Amniotic epithelial cell (primary cell): Measurements from ENCODE around the gene UTS2R.
"Not testable (repeated sequence)": the region's sequence is repeated elsewhere in the genome, so short reads cannot be mapped to it uniquely, and the experiment has no call there.

Source experiments
- DNase-seq: peaks from one replicate; pipeline ENCODE4 v3.0.0-alpha.2; 2010; ENCODE audit warnings: low read depth

Gene UTS2R

DNA sequence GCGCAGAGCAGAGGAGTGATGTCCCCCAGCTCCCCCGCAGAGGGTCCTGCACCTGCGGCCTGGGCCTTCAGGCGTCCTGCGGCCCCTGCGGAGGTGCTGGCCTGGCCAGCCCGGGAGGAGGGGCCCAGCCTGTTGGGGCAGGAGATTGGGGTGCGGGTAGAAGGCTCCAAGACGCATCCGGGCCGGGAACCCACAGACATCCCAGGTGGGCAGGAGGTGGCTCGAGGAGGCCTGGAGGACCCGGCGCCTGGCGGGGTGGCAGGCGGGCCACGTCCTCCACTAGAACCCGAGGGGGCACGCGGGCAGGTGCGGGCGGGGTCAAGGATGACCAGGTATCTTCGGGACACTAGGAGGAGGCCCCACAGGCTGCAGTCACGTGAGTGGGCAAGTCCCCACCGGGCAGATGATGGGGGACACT lies 37.4 kb upstream of the UTS2R start:
- no peak for DNase-seq

DNA sequence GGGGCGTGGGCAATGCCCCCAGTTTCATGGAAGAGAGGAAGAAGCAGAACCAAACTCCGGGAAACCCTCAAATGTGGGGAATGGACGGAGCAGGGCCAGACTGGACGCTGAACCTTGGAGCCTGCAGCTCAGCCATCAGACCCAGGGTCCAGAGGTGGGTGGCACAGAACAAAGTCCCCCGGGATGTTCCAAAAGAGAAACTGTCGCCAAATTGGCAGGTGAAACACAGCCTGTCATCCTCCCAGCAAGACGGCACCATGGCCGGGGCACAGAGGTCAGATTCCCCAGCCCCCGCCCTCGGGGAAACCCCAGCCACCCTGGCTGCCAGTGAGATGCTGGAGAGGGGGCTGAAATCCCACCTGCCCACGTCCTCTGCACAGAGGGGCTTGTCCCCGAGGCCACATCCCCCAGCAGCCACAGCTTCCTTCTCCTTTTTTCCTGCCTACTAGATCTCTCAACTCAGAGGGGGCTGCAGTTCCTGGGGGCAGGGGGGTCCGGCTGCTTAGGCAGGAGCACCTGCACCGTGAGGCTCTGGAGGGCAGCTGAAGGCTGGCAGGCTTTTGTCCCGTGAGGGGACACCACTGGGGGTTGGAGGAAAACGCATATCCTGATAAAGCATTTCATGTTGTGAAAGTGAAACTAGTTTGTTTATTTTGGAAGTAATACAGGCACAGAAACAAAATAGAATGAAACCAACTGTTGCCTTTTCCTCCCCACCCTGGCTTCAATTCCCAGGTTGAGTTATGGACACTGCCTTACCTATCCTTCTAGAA lies 36.8 kb upstream of the UTS2R start:
- no peak for DNase-seq

DNA sequence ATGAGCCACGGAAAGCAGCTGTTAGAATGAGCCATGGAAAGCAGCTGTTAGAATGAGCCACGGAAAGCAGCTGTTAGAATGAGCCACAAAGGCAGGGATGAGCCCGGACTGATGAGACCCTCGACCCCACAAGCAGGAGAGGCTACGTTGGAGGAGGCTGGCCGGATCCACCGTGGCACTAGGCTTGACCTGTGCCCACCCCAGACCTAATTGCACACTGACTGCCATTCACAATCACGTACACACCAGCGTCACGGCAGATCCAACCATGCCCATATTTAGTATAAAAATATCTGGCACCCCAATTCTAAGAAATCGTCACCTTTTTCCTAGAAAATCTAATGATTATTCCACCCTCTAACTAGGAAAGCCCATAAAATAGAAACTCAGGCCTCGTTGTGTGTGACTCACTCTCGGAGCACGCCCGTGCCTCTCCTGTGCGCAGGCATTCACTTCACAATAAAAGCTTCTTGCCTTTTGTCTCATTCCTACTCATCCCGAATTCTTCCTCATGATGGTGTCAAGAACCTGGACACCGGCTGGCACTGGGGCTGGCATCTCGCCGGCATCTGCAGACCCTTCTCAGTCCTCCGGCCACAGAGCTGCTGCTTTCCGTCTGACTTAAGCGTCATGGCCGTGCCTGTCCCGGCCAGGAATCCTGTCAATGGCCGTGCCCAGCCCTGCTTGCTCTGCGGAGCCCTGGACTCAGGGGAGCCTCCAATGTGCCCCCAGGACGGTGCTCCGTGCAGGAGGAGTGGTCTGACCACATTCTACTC lies 32.5 kb upstream of the UTS2R start:
- DNase-seq, result peak; percentile 79

DNA sequence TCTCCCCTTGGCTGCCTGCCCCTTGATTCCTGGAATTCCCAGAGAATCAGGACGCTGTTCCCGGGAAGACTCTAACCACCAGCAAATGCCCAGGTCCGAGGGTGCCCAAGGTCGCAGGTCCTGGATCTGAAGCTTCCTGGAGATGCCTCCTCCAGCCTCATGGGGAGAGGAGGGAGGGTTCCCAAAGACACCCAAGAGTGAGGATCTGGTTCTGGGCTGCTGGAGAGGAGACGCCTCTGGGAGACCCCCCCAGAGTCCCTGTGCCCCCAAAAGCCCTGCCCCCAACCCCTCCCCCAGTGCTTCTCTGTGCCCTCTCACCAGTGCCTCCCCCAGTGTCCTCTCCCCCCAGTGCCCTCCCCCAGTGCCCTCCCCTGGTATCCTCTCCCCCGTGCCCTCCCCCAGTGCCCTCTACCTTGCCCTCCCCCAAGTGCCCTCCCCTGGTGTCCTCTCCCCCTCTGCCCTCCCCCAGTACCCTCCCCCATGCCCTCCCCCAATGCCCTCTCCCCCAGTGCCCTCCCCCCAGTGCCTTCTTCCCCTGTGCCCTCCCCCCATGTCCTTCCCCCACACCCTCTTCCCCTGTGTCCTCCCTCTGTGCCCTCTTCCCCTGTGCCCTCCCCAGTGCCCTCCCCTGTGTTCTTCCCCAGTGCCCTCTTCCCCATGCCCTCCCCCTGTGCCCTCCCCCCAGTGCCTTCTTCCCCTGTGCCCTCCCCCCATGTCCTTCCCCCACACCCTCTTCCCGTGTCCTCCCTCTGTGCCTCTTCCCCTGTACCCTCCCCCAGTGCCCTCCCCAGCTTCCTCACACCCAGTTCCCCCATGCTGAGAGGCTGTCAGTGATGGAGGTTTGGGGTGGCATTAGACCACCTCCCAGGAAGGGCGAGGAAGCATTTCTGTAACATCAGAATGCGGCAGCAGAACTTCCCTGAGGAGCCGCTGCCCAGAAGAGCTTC lies 31.7 kb upstream of the UTS2R start:
- DNase-seq, result no peak

DNA sequence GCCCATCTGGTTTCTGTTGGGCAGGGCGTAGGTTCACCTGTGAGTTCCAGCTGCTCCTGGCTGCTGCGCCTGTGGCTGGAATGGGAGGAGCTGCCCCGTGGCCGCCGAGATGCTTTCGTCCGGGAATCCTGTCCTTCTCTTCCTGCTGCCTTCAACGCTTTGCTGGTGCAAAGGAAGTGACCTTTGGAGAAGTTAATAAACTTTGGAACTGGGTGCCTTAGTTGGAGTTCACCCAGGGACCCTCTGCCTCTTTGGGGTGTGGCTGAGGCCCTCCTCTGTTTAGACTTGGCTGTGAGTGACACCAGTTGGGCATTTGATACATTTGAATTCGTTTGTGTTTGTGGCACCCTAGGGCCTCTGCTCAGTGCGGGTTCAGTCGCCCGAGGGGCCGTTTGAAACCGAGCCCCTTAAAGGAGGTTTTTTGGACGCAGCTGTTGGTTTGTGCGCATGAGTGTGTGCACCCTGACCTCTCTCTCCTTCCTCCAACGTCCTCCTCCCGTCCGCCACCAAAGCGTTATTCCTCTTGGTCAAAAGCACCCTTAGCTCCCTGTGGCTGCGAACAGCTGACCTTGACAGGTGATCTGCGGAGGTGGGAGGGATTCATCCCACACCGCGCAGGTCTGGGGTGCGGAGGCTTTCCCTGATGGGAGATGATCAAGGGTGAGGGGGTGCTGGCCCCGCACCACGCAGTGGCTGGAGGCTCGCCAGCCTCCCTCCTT lies 29.0 kb upstream of the UTS2R start:
- no peak for DNase-seq

DNA sequence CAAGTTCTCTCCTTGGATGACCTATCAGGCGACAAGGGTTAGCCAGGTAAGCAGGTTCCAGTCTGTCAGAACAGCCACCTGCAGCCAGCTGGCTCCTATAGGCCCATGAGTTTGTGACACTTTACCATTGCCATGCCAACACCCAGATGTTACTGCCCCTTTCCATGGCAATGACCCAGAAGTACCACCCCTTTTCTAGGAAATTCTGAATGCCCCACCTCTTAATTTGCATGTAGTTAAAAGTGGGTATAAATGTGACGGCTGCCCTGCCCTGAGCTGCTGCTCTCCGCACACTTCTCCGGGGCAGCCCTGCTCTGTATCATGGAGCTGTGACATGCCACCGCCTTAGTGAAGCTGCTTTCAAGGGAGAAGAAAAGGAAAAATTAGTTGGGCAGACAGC lies 28.0 kb upstream of the UTS2R start:
- DNase-seq, result no peak

DNA sequence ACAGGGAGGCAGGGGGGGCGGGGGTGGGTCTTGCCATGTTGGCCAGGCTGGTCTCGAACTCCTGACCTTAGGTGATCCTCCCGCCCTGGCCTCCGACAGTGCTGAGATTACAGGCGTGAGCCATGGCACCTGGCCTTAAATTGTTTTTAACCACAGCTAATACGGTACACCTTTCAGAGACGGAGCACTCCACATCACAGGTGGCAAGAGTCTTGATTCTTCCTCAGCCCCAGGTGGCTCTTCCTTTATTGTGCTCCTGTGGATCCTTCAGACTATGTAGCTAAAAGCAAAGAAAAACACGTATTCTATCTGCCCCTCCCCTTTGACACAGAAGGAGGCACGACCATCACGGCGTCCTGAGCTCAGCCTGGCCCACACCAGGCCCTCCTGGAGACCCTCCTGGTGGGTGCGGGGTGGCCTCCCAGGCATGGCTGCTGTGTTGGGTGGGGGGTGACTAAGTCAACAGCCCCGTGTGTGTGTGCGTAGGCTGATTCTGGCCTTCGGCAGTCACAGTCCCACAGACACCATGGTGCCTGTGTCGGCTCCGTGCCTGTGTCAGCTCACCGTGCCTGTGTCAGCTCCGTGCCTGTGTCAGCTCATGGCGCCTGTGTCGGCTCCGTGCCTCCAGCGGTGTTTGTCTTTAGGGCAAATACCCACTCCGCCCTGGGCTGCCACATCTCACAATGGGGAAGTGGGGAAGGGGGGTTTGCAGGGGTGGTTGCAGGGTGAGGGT lies 27.2 kb upstream of the UTS2R start:
- no peak for DNase-seq

DNA sequence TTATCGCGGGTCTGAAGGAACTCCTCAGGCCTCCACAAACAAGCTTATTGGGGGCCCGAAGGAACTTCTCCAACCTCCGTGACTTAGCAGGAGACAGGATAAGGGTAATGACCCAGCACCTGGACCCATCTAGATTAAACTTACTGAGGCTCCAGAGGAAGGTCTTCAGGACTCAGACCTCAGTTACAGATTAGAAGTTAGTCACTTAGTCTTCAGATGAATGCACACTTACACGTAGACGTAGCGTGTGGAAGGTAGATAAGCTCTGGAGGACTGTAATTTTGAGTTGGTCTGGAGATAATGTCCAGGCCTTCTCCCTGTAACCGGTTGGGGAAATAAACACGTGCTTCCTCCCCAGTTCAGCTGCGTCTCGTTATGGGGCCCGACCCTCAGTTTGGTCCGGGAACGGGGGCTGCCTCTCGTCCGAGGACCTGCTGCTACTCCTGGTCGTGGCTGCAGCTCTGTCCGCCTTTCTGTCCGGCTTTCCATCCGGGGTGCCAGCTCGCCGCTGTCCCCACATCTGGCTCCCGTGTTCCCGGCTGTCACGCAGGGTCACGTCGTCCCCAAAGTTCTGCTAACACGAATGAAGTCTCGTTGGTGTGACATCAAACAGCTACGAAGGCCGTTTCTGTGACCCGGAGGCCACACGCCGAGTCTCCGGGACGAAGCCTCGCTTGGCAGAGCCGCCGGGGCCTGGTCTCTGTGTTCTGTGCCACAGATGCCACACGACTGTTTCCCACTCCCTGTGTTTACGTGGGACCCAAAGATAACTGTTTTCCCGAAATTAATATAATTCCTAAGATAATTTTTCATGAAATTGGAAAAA lies 26.2 kb upstream of the UTS2R start:
- no peak for DNase-seq

DNA sequence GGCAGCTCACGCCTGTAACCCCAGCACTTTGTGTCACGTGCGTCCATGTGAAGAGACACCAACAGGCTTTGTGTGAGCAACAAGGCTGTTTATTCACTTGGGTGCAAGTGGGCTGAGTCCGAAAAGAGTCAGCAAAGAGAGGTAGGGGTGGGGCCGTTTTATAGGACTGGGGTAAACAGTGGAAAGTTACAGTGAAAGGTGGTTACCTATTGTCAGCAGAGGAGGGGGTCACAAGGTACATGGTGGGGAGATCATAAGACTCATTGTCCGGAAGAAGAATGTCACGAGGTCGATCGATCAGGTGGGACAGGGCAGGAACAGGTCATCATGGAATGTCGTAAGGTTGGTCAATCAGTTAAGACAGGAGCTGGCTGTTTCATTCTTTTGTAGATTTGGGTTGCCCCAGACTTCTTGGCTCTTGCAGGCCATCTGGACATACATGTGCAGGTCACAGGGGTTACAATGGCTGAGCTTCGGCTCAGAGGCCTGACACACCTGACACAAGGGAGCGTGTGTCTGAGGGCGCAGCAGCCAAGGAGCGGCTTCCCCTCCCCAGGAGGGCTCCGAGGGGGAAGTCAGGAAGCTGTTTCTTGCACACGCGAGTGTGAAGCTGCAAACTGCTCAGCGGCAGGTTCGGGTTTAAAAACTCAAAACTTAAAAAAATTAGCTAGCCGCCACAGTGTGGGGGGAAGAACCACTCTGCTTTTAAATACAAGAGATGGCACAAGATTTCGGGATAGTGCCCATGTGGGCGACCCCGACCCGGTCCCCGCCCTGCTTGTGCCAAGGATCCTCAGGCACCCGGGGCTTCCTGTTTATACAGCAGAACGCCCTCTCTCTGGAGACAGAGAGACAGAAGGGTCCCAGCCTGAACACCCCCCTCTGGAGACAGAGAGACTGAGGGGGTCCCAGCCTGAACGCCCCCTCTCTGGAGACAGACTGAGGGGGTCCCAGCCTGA lies 24.9 kb upstream of the UTS2R start:
- DNase-seq, result no peak

DNA sequence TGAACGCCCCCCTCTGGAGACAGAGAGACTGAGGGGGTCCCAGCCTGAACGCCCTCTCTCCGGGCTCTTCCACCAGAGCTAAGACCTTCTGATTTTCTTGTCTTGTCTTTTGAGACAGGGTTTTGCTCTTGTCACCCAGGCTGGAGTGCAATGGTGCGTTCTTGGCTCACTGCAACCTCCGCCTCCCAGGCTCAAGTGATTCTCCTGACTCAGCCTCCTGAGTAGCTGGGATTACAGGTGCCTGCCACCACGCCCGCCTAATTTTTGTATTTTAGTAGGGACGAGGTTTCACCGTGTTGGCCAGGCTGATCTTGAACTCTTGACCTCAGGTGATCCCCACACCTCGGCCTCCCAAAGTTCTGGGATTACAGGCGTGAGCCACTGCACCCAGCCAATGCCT lies 23.6 kb upstream of the UTS2R start:
- DNase-seq, result not testable (repeated sequence)

DNA sequence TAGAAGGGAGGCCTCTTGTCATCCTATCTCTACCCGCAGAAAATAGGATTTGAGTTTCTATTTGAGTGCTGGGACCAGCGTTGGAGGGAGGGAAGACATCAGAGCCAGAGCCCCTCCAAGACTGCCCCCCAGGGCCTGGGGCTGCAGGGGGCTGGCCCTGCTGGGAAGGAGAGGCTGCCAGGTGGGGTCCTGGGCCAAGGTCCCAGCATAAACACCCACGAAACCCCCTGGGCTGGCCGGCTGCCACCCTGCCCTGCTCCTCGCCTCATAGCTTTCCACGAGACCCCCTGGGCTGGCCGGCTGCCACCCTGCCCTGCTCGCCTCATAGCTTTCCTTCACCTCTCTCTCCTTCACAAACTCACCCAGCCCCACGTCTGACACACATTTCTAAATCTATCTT lies 23.1 kb upstream of the UTS2R start:
- no peak for DNase-seq

DNA sequence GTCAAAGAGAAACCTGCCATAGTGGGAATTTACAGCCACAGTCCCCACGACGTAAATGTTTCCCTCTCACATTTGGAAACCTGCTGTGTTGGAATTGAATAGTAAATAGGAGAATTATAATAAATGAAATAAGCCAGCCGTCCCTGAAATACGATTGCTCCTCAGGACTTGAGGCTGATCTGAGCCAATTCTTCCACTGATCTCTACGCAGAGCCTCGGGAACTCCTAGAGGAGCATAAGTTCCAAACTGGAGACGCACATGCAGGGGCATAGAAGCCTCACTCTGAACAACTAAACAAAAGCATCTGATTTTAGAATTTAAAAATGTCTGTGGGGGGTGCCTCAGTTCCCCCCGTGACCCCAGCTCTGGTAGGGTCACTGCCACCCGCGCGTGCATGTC lies 22.7 kb upstream of the UTS2R start:
- no peak for DNase-seq

DNA sequence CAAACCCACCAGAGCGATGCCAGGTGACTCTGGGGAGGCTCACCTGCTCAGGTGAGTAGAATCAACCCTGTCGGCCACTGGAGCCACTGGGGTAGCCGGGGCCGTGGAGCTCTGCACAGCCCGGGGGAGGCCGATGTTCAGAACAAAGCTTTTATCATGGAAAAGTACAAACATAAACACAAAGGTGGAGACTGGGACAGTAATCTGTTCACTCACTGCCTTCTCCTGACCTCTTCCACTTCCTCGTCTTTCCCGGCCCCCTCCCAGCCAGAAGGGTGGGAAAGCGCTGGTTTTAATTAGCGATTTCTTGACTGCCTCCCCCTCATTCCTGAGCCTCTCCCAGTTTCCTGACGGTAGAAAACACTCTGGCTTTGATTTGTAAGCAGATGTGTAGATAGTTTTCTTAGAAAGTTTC lies 22.3 kb upstream of the UTS2R start:
- peak; percentile 48 for DNase-seq

DNA sequence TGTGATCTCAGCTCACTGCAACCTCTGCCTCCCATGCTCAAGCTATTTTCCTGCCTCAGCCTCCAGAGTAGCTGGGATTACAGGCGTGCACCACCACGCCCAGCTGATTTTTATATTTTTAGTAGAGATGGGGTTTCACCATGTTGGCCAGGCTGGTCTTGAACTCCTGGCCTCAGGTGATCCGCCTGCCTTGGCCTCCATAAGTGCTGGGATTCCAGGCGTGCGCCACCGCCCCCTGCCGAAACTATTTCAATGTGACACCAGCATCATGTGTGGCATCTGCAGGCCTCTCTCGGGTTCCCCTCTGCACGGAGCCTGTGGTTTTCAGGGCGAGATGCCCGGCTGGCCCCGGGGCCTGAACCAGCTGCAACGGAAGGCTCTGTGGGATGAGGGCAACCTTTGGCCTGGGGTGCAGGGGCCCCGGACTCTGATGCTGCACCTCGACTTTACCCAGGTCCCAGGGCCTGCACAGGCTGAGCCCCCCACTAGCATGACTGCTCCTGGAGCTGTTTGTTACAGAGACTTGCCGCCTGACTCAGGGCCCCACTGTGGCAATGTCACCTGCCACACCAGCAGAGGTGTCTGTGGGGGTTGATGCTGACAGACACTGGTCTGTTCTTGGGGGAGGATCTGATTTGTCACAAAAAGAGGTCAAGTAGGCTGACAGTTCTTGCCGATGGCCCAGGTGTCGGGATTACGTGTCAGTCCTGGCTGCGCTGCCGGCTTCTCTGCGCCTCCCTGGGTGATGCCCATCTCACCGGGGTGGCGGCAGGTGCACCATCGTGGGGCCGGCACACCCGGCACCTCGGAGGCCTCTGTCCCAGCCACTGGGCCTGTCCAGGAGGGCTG lies 21.2 kb upstream of the UTS2R start:
- no peak for DNase-seq

DNA sequence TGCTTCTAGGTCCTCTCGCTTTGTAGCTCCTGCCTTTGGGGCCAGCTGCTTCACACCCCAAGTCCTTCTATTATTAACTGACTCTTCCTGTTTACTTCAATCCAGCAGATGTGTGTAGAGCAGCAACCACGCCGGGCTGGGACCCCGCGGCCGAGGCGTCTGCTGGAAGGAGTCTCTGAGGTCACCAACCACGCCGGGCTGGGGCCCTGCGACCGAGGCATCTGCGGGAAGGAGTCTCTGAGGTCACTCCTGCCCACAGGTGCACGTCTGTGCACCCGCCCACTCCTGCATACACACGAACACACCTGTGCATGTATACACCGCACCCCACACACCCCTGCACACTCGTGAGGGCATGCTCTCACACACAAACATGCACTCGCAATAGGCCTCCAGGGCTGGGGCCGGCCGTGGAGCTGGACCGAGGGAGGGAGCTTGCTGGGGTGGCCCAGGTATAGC lies 20.3 kb upstream of the UTS2R start:
- no peak for DNase-seq

DNA sequence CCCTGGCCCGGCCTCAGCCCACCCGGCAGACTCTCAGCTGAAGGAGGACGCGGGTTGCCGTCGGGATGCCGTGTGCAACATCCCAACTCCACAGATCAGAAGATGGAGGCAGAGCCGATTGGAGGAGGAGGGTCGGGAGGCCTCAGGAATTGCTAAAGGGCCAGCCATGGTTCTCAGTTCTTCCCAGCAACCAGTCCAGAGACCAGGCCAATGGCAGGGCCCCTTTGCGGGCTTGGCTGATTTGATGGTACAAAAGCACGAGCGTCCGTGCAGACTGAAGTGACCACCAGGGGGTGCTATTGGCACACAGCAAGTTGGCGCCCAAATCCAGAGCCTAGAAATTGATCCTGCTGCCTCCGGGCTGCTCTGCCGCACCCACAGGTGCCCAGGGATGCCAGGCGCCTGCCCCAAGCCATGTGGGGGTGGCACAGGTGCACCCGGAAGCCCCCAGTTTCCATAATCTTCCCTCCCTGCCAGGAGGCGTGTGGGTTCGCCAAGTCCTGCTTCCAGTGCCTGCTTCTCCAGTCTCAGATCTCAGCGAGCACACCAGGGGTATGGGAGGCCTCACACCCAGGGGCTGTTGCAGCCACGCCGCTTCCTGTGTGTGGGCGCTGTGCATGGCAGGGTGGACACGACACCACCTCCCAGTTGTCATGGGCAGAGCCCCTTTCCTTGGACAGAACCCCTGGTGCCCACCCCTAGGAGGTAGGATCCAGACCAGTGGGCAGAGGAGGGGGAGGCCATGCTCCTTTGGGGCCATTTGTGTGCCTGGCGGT lies 19.7 kb upstream of the UTS2R start:
- DNase-seq, result peak; percentile 85

DNA sequence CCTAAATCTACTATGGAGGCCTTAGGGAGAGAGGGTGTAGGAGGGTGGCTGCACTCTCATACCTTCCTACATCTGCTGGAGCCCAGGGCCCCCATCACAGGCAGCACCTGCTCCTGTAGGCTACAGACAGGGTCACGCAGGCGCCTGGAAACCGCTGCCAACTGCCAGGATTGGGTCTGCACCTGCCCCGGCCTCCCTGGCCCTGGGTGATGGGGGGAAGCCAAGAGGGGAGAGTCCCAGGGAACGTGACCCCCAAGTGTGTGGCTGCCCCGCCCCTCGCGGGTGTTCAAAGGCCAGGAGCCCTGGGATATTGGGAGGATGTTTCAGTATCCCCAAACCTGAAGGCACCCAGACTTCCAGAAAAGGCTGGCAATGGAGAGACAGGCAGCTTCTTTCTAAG lies 18.1 kb upstream of the UTS2R start:
- DNase-seq, result no peak
